GM21825 (cell line): ENCODE results near the gene ZNF773.

Experiments
- ATAC-seq: cut with Tn5 transposase; IDR thresholded peaks from one replicate; pipeline ENCODE4 v1.9.1; 2021; ENCODE audit warnings: mild to moderate bottlenecking, moderate library complexity; ENCODE audit not compliant: unreplicated experiment

Gene ZNF773

GRCh38 chr19:57557659-57558058, 57.9 kb downstream of the ZNF773 start:
- no peak for ATAC-seq
